Stimulated activated CD4-positive, alpha-beta T cell treated with anti-CD3 and anti-CD28 coated beads, Interleukin-2, amount 100 ng/mL, for 24 hours (primary cell): ENCODE results near the gene EI24.
"Not testable (repeated sequence)": the region's sequence is repeated elsewhere in the genome, so short reads cannot be mapped to it uniquely, and the experiment has no call there.

Experiments
- DNase-seq, 2 donors: peaks; one replicate each; pipeline ENCODE4 v3.0.0-alpha.2; 2020

Gene EI24

GRCh38 chr11:125568970-125569914 lies at the start of gene EI24:
TSS of gene EI24 (plus strand) at chr11:125569477. CDS start at chr11:125572528, 3,051 bp downstream.
- DNase-seq = peak; percentile 91 to 93

- no peak for DNase-seq
These were observed 49.1 kb upstream of the EI24 start for GRCh38 chr11:125519860-125520834.

GRCh38 chr11:125525303-125525702 lies 44.0 kb upstream of the EI24 start:
- DNase-seq = no peak

- no peak for DNase-seq
These were observed 36.6 kb upstream of the EI24 start for GRCh38 chr11:125532668-125533067.

- DNase-seq = no peak
These were observed 33.7 kb upstream of the EI24 start for GRCh38 chr11:125535585-125535984.

- not testable (repeated sequence) for DNase-seq
These were observed 32.4 kb upstream of the EI24 start for GRCh38 chr11:125536834-125537233.

- no peak for DNase-seq
These were observed 26.6 kb upstream of the EI24 start for GRCh38 chr11:125542709-125543108.

GRCh38 chr11:125550780-125551179 lies 18.5 kb upstream of the EI24 start:
- no peak for DNase-seq

GRCh38 chr11:125551835-125552342 lies 17.4 kb upstream of the EI24 start:
- DNase-seq = no peak

- DNase-seq = no peak
These were observed 16.4 kb upstream of the EI24 start for GRCh38 chr11:125552927-125553326.

GRCh38 chr11:125553357-125553756 lies 15.9 kb upstream of the EI24 start:
- no peak for DNase-seq

GRCh38 chr11:125554038-125554437 lies 15.2 kb upstream of the EI24 start:
- no peak for DNase-seq

- no peak for DNase-seq
These were observed 9.4 kb upstream of the EI24 start for GRCh38 chr11:125559888-125560287.

- no peak for DNase-seq
These were observed 7.4 kb upstream of the EI24 start for GRCh38 chr11:125561924-125562323.

GRCh38 chr11:125562430-125562829 lies 6.8 kb upstream of the EI24 start:
- no peak for DNase-seq

- DNase-seq = no peak
These were observed 4.9 kb upstream of the EI24 start for GRCh38 chr11:125564357-125564756.

- DNase-seq = no peak
These were observed 3.0 kb upstream of the EI24 start for GRCh38 chr11:125566235-125566634.

- peak in 1 of 2 donors; percentile 21 for DNase-seq
These were observed 791 bp downstream of the EI24 start for GRCh38 chr11:125569915-125570621.

GRCh38 chr11:125570952-125571351 lies 1.7 kb downstream of the EI24 start:
- DNase-seq = no peak

GRCh38 chr11:125572916-125573315 lies 3.6 kb downstream of the EI24 start:
- DNase-seq = no peak

- not testable (repeated sequence) for DNase-seq
These were observed 7.9 kb downstream of the EI24 start for GRCh38 chr11:125577181-125577580.

GRCh38 chr11:125578783-125579182 lies 9.5 kb downstream of the EI24 start:
- DNase-seq = no peak
